ENCODE results near the gene SERPINE1. TPM values are rescaled to one million over a fixed set of nuclear protein-coding genes. Genes with fewer than 3 reads are reported as not detected.

SERPINE1 gene
- total and polyA plus RNA-seq, 2 of the 8 experiments (the other 6 are each of a cell fraction or from before 2014, with no cell fraction given): 3.7 to 5.6 TPM

GRCh38 chr7:101180130-101180755 lies 53.3 kb downstream of the SERPINE1 start, which contains the start of gene NAT16 (continued):
- TF ChIP-seq CTBP2 (IDR thresholded peaks at IDR 0.05; ENCODE audit: borderline replicate concordance, insufficient read depth, insufficient read length, low read length): no peak
- no peak for TF ChIP-seq SRF (IDR thresholded peaks at IDR 0.05; ENCODE audit: low read depth, low read length)
- TF ChIP-seq GABPA (IDR thresholded peaks at IDR 0.05; ENCODE audit: borderline replicate concordance, insufficient read depth, low read length): peak; percentile 21; the same call in 1 of the 2 replicates

Measured in H1 (cell line).